ENCODE data around the gene TANGO6.

Gene TANGO6

GRCh38 chr16:68991075-68991474 is 147.7 kb downstream of the TANGO6 start:
- Histone ChIP-seq H3K27ac (no peak overlapping the region), H3K27me3 (ENCODE audit: insufficient read depth, low read depth, severe bottlenecking) (no peaks in the 10 kb centered on the region), H3K9me3 (ENCODE audit: severe bottlenecking) (no peaks in the 10 kb centered on the region), H3K4me3 (ENCODE audit: low read depth, low read length) (no peak overlapping the region), H3K36me3 (no peaks in the 10 kb centered on the region)
- no peak for TF ChIP-seq CTCF (IDR thresholded peaks at IDR 0.05; ENCODE audit: low read depth, low read length)
- DNase-seq = no peak

GRCh38 chr16:68992521-68992920 is 149.2 kb downstream of the TANGO6 start:
- no peaks in the 10 kb centered on the region for H3K27me3 ChIP-seq (ENCODE audit: insufficient read depth, low read depth, severe bottlenecking)
- H3K4me3 ChIP-seq (ENCODE audit: low read depth, low read length) = no peak overlapping the region
- no peak overlapping the region for H3K27ac ChIP-seq
- TF ChIP-seq CTCF (IDR thresholded peaks at IDR 0.05; ENCODE audit: low read depth, low read length) = no peak
- no peaks in the 10 kb centered on the region for H3K36me3 ChIP-seq
- DNase-seq = no peak
- no peaks in the 10 kb centered on the region for H3K9me3 ChIP-seq (ENCODE audit: severe bottlenecking)

GRCh38 chr16:68993456-68993855 is 150.1 kb downstream of the TANGO6 start:
- H3K9me3 ChIP-seq (ENCODE audit: severe bottlenecking) = no peaks in the 10 kb centered on the region
- H3K27me3 ChIP-seq (ENCODE audit: insufficient read depth, low read depth, severe bottlenecking) = no peaks in the 10 kb centered on the region
- no peak for DNase-seq
- H3K27ac ChIP-seq = no peak overlapping the region
- no peak overlapping the region for H3K4me3 ChIP-seq (ENCODE audit: low read depth, low read length)
- no peak for TF ChIP-seq CTCF (IDR thresholded peaks at IDR 0.05; ENCODE audit: low read depth, low read length)
- H3K36me3 ChIP-seq = no peaks in the 10 kb centered on the region

- no peaks in the 10 kb centered on the region for H3K36me3 ChIP-seq
- no peak overlapping the region for H3K4me3 ChIP-seq (ENCODE audit: low read depth, low read length)
- DNase-seq = no peak
- H3K27ac ChIP-seq = no peak overlapping the region
- no peak for TF ChIP-seq CTCF (IDR thresholded peaks at IDR 0.05; ENCODE audit: low read depth, low read length)
- H3K9me3 ChIP-seq (ENCODE audit: severe bottlenecking) = no peaks in the 10 kb centered on the region
- H3K27me3 ChIP-seq (ENCODE audit: insufficient read depth, low read depth, severe bottlenecking) = no peaks in the 10 kb centered on the region
Measured at GRCh38 chr16:68993885-68994284, 150.6 kb downstream of the TANGO6 start.

GRCh38 chr16:68994324-68994723 is 151.0 kb downstream of the TANGO6 start:
- H3K27ac ChIP-seq = no peak overlapping the region
- H3K27me3 ChIP-seq (ENCODE audit: insufficient read depth, low read depth, severe bottlenecking) = no peaks in the 10 kb centered on the region
- no peak for TF ChIP-seq CTCF (IDR thresholded peaks at IDR 0.05; ENCODE audit: low read depth, low read length)
- no peaks in the 10 kb centered on the region for H3K9me3 ChIP-seq (ENCODE audit: severe bottlenecking)
- no peak for DNase-seq
- H3K36me3 ChIP-seq = no peaks in the 10 kb centered on the region
- H3K4me3 ChIP-seq (ENCODE audit: low read depth, low read length) = no peak overlapping the region

- Histone ChIP-seq H3K27me3 (ENCODE audit: insufficient read depth, low read depth, severe bottlenecking) (no peaks in the 10 kb centered on the region), H3K36me3 (no peaks in the 10 kb centered on the region), H3K27ac (no peak overlapping the region), H3K4me3 (ENCODE audit: low read depth, low read length) (no peak overlapping the region), H3K9me3 (ENCODE audit: severe bottlenecking) (no peaks in the 10 kb centered on the region)
- peak; percentile 46 for DNase-seq
- TF ChIP-seq CTCF (IDR thresholded peaks at IDR 0.05; ENCODE audit: low read depth, low read length) = peak; percentile 70
Measured at GRCh38 chr16:68995011-68995504, 151.7 kb downstream of the TANGO6 start.

Measured in WERI-Rb-1 (cell line).